A549 (cell line): ENCODE results near the gene TMEM185A. TPM values are rescaled to one million over a fixed set of nuclear protein-coding genes. Genes with fewer than 3 reads are reported as not detected.

Experiments used
- ATAC-seq, 2 experiments: fragments of 200-7000 bp in 1 of 2; fragments of >200 bp in 1 of 2; cut with Nextera tagmentation in 1 of 2; cut with Tn5 transposase in 1 of 2; 3 replicates each; pipeline versions ENCODE4 v1.8.0 to v1.9.1; 2018 to 2020; ENCODE audit warnings: mild to moderate bottlenecking in 1 of 2, moderate library complexity in 1 of 2
- CTCF ChIA-PET: fragments of 300-600 bp; sonication (Branson Sonifier 250); formaldehyde crosslinking; extraction: SDS; loops from one replicate; lab custom pipeline; 2021; ENCODE audit warnings: antibody characterized with exemption, inconsistent platforms; lab: Yijun Ruan, JAX
- POLR2A ChIA-PET: fragments of 350-600 bp; formaldehyde crosslinking; extraction: SDS; loops from one replicate; lab custom pipeline; 2021; ENCODE audit warnings: antibody characterized with exemption, inconsistent platforms; lab: Yijun Ruan, JAX
- DNase-seq, 2 experiments: peaks; one replicate each; pipeline versions ENCODE4 v3.0.0 to v3.0.0-alpha.2; 2011 to 2016; ENCODE audit warnings: low read depth in 1 of 2, low spot score in 1 of 2
- FAIRE-seq: peaks from 2 replicates; lab custom pipeline; 2011; peaks lifted over from hg19 to GRCh38; lab: Jason Lieb, UNC
- H3K27ac ChIP-seq, 2 experiments: fragments of >200 bp; sonication (Bioruptor Twin); formaldehyde crosslinking; 3 replicates each; pipeline ENCODE4 v1.5.1; 2016 to 2017
- H3K4me1 ChIP-seq: fragments of >200 bp; sonication (Bioruptor Twin); formaldehyde crosslinking; 3 replicates; pipeline ENCODE4 v1.6.1; 2016
- H3K4me2 ChIP-seq: fragments of >200 bp; sonication (Bioruptor Twin); formaldehyde crosslinking; 3 replicates; pipeline ENCODE4 v1.6.1; 2016
- H3K4me3 ChIP-seq: fragments of >200 bp; sonication (Bioruptor Twin); formaldehyde crosslinking; 3 replicates; pipeline ENCODE4 v1.5.1; 2016
- H3K9me3 ChIP-seq: fragments of >200 bp; sonication (Bioruptor Twin); formaldehyde crosslinking; 3 replicates; pipeline ENCODE4 v1.6.1; 2016
- CBX2 ChIP-seq: fragments of 200-600 bp; sonication (generic); IDR thresholded peaks from 2 replicates; pipeline ENCODE4 v1.6.1; 2016; ENCODE audit warnings: low read depth, mild to moderate bottlenecking, borderline replicate concordance
- CBX8 ChIP-seq: fragments of 200-600 bp; sonication (generic); IDR thresholded peaks from 2 replicates; pipeline ENCODE4 v1.6.1; 2016
- CEBPB ChIP-seq, 2 experiments: fragments of >200 bp in 1 of 2; sonication (Bioruptor Twin) in 1 of 2; formaldehyde crosslinking in 1 of 2; IDR thresholded peaks; 2 replicates each; pipeline ENCODE4 v1.6.1; 2012 to 2016
- CHD2 ChIP-seq: fragments of 150-350 bp; IDR thresholded peaks from 2 replicates; pipeline ENCODE4 v1.6.1; 2014; ENCODE audit warnings: low read length; ENCODE audit not compliant: partially characterized antibody
- EHMT2 ChIP-seq: fragments of 200-600 bp; sonication (generic); IDR thresholded peaks from 2 replicates; pipeline ENCODE4 v1.6.1; 2016; ENCODE audit warnings: antibody characterized with exemption, low read depth, mild to moderate bottlenecking, moderate library complexity
- EP300 ChIP-seq, 2 experiments: fragments of >200 bp; sonication (Bioruptor Twin); formaldehyde crosslinking; IDR thresholded peaks; 2 replicates in 1 of 2; 3 replicates in 1 of 2; pipeline ENCODE4 v1.6.1; 2016 to 2017
- ESRRA ChIP-seq: fragments of 150-350 bp; IDR thresholded peaks from 2 replicates; pipeline ENCODE4 v1.6.1; 2014; ENCODE audit warnings: mild to moderate bottlenecking, low read length, borderline replicate concordance
- FOSB ChIP-seq: fragments of 250-450 bp; sonication (Bioruptor Pico); IDR thresholded peaks from 2 replicates; pipeline ENCODE4 v1.5.0; 2020; ENCODE audit warnings: mild to moderate bottlenecking, moderate library complexity
- FOSL2 ChIP-seq, 2 experiments: fragments of 450-650 bp in 1 of 2; fragments of >200 bp in 1 of 2; sonication (Bioruptor Twin) in 1 of 2; formaldehyde crosslinking; IDR thresholded peaks; 2 replicates each; pipeline versions ENCODE4 v1.5.0 to v1.6.1; 2016 to 2020; ENCODE audit warnings: mild to moderate bottlenecking in 1 of 2, moderate library complexity in 1 of 2
- FOXS1 ChIP-seq: fragments of 250-450 bp; sonication (Bioruptor Pico); IDR thresholded peaks from 2 replicates; pipeline ENCODE4 v1.5.0; 2020; ENCODE audit warnings: mild to moderate bottlenecking, moderate library complexity
- GATA3 ChIP-seq: IDR thresholded peaks from 2 replicates; pipeline ENCODE4 v1.6.1; 2012; ENCODE audit warnings: borderline replicate concordance
- HDAC2 ChIP-seq: fragments of 200-600 bp; sonication (generic); IDR thresholded peaks from 2 replicates; pipeline ENCODE4 v1.6.1; 2016
- HES2 ChIP-seq: fragments of >200 bp; sonication (Bioruptor Twin); formaldehyde crosslinking; IDR thresholded peaks from 2 replicates; pipeline ENCODE4 v1.6.1; 2016
- HOXA7 ChIP-seq: fragments of 250-450 bp; sonication (Bioruptor Pico); IDR thresholded peaks from 2 replicates; pipeline ENCODE4 v1.5.0; 2020; ENCODE audit warnings: mild to moderate bottlenecking, moderate library complexity
- HOXB13 ChIP-seq: fragments of 250-450 bp; sonication (Bioruptor Pico); IDR thresholded peaks from 2 replicates; pipeline ENCODE4 v1.5.0; 2020; ENCODE audit warnings: low read depth, mild to moderate bottlenecking, moderate library complexity
- HOXB5 ChIP-seq: fragments of 250-450 bp; sonication (Bioruptor Pico); IDR thresholded peaks from 2 replicates; pipeline ENCODE4 v1.5.0; 2020; ENCODE audit warnings: mild to moderate bottlenecking, moderate library complexity
- JUNB ChIP-seq: fragments of >200 bp; sonication (Bioruptor Twin); formaldehyde crosslinking; IDR thresholded peaks from 2 replicates; pipeline ENCODE4 v1.6.1; 2016
- KDM1A ChIP-seq: fragments of 200-600 bp; sonication (generic); IDR thresholded peaks from 2 replicates; pipeline ENCODE4 v1.6.1; 2016; ENCODE audit warnings: low read depth, mild to moderate bottlenecking
- MAFK ChIP-seq: fragments of 450-650 bp; IDR thresholded peaks from 2 replicates; pipeline ENCODE4 v1.6.1; 2014; ENCODE audit not compliant: partially characterized antibody
- NPAS2 ChIP-seq: fragments of 250-450 bp; sonication (Bioruptor Pico); IDR thresholded peaks from 2 replicates; pipeline ENCODE4 v1.8.0; 2022; ENCODE audit warnings: mild to moderate bottlenecking, moderate library complexity, borderline replicate concordance
- NR3C1 ChIP-seq: fragments of >200 bp; sonication (Bioruptor Twin); formaldehyde crosslinking; IDR thresholded peaks from 3 replicates; pipeline ENCODE4 v1.6.1; 2017
- POLR2A ChIP-seq: IDR thresholded peaks from 2 replicates; pipeline ENCODE4 v1.6.1; 2012; ENCODE audit warnings: mild to moderate bottlenecking, low read length
- RAD21 ChIP-seq, 2 experiments: fragments of >200 bp in 1 of 2; sonication (Bioruptor Twin) in 1 of 2; formaldehyde crosslinking in 1 of 2; IDR thresholded peaks in 1 of 2; conservative IDR thresholded peaks in 1 of 2; 2 replicates in 1 of 2; 3 replicates in 1 of 2; pipeline ENCODE4 v1.6.1; 2012 to 2018; ENCODE audit warnings: inconsistent platforms in 1 of 2
- RARB ChIP-seq: fragments of 250-450 bp; sonication (Bioruptor Pico); IDR thresholded peaks from 2 replicates; pipeline ENCODE4 v1.8.0; 2021; ENCODE audit warnings: mild to moderate bottlenecking, moderate library complexity
- ZFP36 ChIP-seq: fragments of 450-650 bp; IDR thresholded peaks from 2 replicates; pipeline ENCODE4 v1.6.1; 2014; ENCODE audit warnings: borderline replicate concordance; ENCODE audit not compliant: partially characterized antibody
- WGBS: methylation state at CpG from one replicate; pipeline ENCODE4 v1.1.6; 2017; ENCODE audit errors: missing lambda C conversion rate; 5-methylcytosine and 5-hydroxymethylcytosine counted together
- polyA plus RNA-seq, 4 experiments: library from polyadenylated mRNA; depleted of rRNA in 3 of 4; stranded (reverse); fragments of >200 nt; fragmentation: RNase III in 1 of 4; extraction: RNeasy Plus Mini Kit Qiagen cat#74134 plus additional on column Dnase treatment in 1 of 4; gene quantifications; 2 replicates in 3 of 4; 3 replicates in 1 of 4; pipeline ENCODE4 v1.2.3, GENCODE V29; 2011 to 2017
- TF ChIP-seq, protein P1 (sequence below): IDR thresholded peaks from 2 replicates; pipeline ENCODE4 v1.6.1; 2012
- TF ChIP-seq, protein P2 (sequence below): fragments of >200 bp; sonication (Bioruptor Twin); formaldehyde crosslinking; IDR thresholded peaks from 3 replicates; pipeline ENCODE4 v1.6.1; 2016
- TF ChIP-seq, protein P3 (sequence below): fragments of 250-450 bp; sonication (Bioruptor Pico); IDR thresholded peaks from 2 replicates; pipeline ENCODE4 v1.5.0; 2021; ENCODE audit warnings: mild to moderate bottlenecking, moderate library complexity, borderline replicate concordance
- TF ChIP-seq, protein P4 (sequence below): fragments of 450-650 bp; IDR thresholded peaks from 2 replicates; pipeline ENCODE4 v1.6.1; 2014; ENCODE audit warnings: antibody characterized with exemption
- TF ChIP-seq, protein P5 (sequence below): fragments of 150-350 bp; IDR thresholded peaks from 2 replicates; pipeline ENCODE4 v1.6.1; 2014; ENCODE audit warnings: low read depth, mild to moderate bottlenecking, low read length

TMEM185A gene
- polyA plus RNA-seq, 2 of the 4 experiments (the other 2 are of a cell fraction): 21.5 to 25.1 TPM

DNA sequence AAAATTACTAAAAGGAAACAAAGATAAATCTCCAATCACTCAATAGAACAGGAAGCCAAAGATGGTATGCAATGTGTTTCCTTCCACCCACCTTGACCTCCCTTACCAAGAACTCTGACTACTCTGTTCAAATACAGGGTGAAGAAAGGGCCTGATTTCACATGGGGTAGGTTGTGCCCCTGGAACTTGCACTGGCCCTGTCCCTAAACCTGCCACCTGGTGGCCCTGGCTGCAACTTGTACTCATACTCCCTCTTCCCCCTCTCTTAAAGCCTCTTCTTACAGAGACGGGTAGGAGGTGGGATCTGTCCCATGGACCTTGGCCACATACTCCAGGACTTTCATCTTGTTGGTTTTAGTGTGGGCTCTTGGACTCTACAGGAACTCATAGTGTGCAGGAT lies 17.3 kb upstream of the TMEM185A start:
- ATAC-seq (peak in 1 of 2 experiments; percentile 47; a peak in 2 of 6 replicates), FAIRE-seq (no peak), DNase-seq (no peak)
- H3K4me3 ChIP-seq: no peak overlapping the region
- CTCF ChIA-PET: no interaction called here
- no peaks in the 10 kb centered on the region for H3K4me1 ChIP-seq
- H3K27ac ChIP-seq: no peak overlapping the region
- 14% methylated on average over 1 of the region's 1 CpG for WGBS
- H3K4me2 ChIP-seq: no peak overlapping the region
- POLR2A ChIA-PET: no interaction called here
- no peaks in the 10 kb centered on the region for H3K9me3 ChIP-seq
- no peak for TF ChIP-seq CBX2
- no peak for TF ChIP-seq GATA3
- no peak for TF ChIP-seq CHD2
- no peak for TF ChIP-seq RARB
- TF ChIP-seq, protein P1, sequence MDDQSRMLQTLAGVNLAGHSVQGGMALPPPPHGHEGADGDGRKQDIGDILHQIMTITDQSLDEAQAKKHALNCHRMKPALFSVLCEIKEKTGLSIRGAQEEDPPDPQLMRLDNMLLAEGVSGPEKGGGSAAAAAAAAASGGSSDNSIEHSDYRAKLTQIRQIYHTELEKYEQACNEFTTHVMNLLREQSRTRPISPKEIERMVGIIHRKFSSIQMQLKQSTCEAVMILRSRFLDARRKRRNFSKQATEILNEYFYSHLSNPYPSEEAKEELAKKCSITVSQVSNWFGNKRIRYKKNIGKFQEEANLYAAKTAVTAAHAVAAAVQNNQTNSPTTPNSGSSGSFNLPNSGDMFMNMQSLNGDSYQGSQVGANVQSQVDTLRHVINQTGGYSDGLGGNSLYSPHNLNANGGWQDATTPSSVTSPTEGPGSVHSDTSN: no peak
- no peak for TF ChIP-seq HDAC2
- no peak for TF ChIP-seq EP300 (IDR thresholded peaks at IDR 0.05)
- TF ChIP-seq HOXB5: no peak
- no peak for TF ChIP-seq FOXS1
- no peak for TF ChIP-seq NR3C1
- no peak for TF ChIP-seq CEBPB (IDR thresholded peaks at IDR 0.05)
- no peak for TF ChIP-seq CBX8
- TF ChIP-seq, protein P2, sequence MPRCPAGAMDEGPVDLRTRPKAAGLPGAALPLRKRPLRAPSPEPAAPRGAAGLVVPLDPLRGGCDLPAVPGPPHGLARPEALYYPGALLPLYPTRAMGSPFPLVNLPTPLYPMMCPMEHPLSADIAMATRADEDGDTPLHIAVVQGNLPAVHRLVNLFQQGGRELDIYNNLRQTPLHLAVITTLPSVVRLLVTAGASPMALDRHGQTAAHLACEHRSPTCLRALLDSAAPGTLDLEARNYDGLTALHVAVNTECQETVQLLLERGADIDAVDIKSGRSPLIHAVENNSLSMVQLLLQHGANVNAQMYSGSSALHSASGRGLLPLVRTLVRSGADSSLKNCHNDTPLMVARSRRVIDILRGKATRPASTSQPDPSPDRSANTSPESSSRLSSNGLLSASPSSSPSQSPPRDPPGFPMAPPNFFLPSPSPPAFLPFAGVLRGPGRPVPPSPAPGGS: no peak
- no peak for TF ChIP-seq FOSB (CRISPR knock-in tag)
- no peak for TF ChIP-seq EHMT2
- TF ChIP-seq, protein P3, sequence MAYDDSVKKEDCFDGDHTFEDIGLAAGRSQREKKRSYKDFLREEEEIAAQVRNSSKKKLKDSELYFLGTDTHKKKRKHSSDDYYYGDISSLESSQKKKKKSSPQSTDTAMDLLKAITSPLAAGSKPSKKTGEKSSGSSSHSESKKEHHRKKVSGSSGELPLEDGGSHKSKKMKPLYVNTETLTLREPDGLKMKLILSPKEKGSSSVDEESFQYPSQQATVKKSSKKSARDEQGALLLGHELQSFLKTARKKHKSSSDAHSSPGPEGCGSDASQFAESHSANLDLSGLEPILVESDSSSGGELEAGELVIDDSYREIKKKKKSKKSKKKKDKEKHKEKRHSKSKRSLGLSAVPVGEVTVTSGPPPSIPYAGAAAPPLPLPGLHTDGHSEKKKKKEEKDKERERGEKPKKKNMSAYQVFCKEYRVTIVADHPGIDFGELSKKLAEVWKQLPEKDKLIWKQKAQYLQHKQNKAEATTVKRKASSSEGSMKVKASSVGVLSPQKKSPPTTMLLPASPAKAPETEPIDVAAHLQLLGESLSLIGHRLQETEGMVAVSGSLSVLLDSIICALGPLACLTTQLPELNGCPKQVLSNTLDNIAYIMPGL (CRISPR knock-in tag): no peak
- TF ChIP-seq HOXA7 (CRISPR knock-in tag): no peak
- no peak for TF ChIP-seq POLR2A
- no peak for TF ChIP-seq FOSL2 (IDR thresholded peaks at IDR 0.05)
- TF ChIP-seq FOSL2 (CRISPR knock-in tag; IDR thresholded peaks at IDR 0.05): no peak

DNA sequence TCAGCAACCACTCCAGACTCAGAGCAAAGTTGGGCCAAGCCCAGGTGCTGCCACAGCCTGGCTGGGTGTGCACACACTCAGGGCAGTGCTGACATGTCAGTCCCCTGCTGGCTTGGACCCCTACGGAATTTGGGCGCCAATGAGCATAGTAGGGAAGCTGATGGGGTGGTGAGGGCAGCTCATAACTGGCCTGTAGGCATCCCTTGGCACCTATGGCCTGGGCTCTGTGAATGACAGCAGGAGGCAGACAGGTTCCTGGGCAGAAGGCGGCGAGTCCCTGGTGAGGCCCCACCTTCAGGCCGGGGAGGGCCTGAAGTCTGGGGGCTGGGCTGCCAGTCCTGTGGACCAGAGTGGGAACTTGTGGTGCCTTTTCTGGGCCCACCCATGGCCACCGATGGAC lies 15.9 kb upstream of the TMEM185A start:
- CTCF ChIA-PET: no interaction called here
- no peak overlapping the region for H3K4me3 ChIP-seq
- no peak for FAIRE-seq
- no peak for DNase-seq
- POLR2A ChIA-PET: no interaction called here
- no peaks in the 10 kb centered on the region for H3K4me1 ChIP-seq
- no CpG with 5 or more reads among the region's 6 CpGs for WGBS
- no peak for ATAC-seq
- no peak for TF ChIP-seq CEBPB (IDR thresholded peaks at IDR 0.05)
- H3K9me3 ChIP-seq: no peaks in the 10 kb centered on the region
- no peak overlapping the region for H3K27ac ChIP-seq
- H3K4me2 ChIP-seq: no peak overlapping the region

- FAIRE-seq: no peak
- Histone ChIP-seq H3K4me3 (no peak overlapping the region), H3K9me3 (no peaks in the 10 kb centered on the region), H3K4me2 (no peak overlapping the region), H3K27ac (no peak overlapping the region), H3K4me1 (no peaks in the 10 kb centered on the region)
- WGBS: 32% methylated on average over 4 of the region's 4 CpGs
- CTCF ChIA-PET: interaction anchor here (0.6 kb wide), 1 partner anchor 1263 kb away, joined by 3 read pairs; no protein-coding TSS in a partner anchor
- POLR2A ChIA-PET: no interaction called here
- no peak for DNase-seq
- ATAC-seq: no peak
- no peak for TF ChIP-seq KDM1A
- no peak for TF ChIP-seq ESRRA
- no peak for TF ChIP-seq HOXB13
- no peak for TF ChIP-seq MAFK
- TF ChIP-seq ZFP36: no peak
- no peak for TF ChIP-seq EHMT2
- no peak for TF ChIP-seq RAD21 (conservative IDR thresholded peaks at IDR 0.05 in 1 of 2, IDR thresholded peaks at IDR 0.05 in 1 of 2)
- TF ChIP-seq, protein P4, sequence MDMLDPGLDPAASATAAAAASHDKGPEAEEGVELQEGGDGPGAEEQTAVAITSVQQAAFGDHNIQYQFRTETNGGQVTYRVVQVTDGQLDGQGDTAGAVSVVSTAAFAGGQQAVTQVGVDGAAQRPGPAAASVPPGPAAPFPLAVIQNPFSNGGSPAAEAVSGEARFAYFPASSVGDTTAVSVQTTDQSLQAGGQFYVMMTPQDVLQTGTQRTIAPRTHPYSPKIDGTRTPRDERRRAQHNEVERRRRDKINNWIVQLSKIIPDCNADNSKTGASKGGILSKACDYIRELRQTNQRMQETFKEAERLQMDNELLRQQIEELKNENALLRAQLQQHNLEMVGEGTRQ: no peak
- TF ChIP-seq JUNB: no peak
- TF ChIP-seq, protein P5, sequence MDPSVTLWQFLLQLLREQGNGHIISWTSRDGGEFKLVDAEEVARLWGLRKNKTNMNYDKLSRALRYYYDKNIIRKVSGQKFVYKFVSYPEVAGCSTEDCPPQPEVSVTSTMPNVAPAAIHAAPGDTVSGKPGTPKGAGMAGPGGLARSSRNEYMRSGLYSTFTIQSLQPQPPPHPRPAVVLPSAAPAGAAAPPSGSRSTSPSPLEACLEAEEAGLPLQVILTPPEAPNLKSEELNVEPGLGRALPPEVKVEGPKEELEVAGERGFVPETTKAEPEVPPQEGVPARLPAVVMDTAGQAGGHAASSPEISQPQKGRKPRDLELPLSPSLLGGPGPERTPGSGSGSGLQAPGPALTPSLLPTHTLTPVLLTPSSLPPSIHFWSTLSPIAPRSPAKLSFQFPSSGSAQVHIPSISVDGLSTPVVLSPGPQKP: no peak
- TF ChIP-seq HES2: no peak
- TF ChIP-seq FOSL2 (IDR thresholded peaks at IDR 0.05): no peak
- no peak for TF ChIP-seq FOSL2 (CRISPR knock-in tag; IDR thresholded peaks at IDR 0.05)
- TF ChIP-seq NPAS2: no peak
Measured at GRCh38 chrX:149643496-149643895, 11.9 kb upstream of the TMEM185A start.
